SK-N-SH (cell line): ENCODE measurements around the gene FOCAD. TPM values are rescaled to one million over a fixed set of nuclear protein-coding genes. Genes with fewer than 3 reads are reported as not detected.

ENCODE experiments used
- CTCF ChIA-PET: fragments of 300-600, 350-600 bp; formaldehyde crosslinking; extraction: SDS; loops from one replicate; lab custom pipeline; 2021; lab: Yijun Ruan, JAX
- POLR2A ChIA-PET: fragments of 350-600 bp; sonication (Branson Sonifier 250); formaldehyde crosslinking; extraction: SDS; loops from one replicate; lab custom pipeline; 2020; ENCODE audit warnings: antibody characterized with exemption, inconsistent platforms; lab: Yijun Ruan, JAX
- DNase-seq: peaks from one replicate; pipeline ENCODE4 v3.0.0; 2012
- H2AFZ ChIP-seq: fragments of 200-600 bp; sonication (generic); 2 replicates; pipeline ENCODE4 v1.8.1; 2016; ENCODE audit warnings: antibody characterized with exemption, mild to moderate bottlenecking, low read depth
- H3F3A ChIP-seq: fragments of 200-600 bp; sonication (generic); replicated peaks from 2 replicates; pipeline ENCODE3; 2016; ENCODE audit warnings: antibody characterized with exemption, mild to moderate bottlenecking; ENCODE audit not compliant: insufficient read depth
- H3K27ac ChIP-seq, 2 experiments: fragments of 200-500 bp in 1 of 2; fragments of 200-600 bp in 1 of 2; sonication (Bioruptor generic) in 1 of 2; sonication (generic), shearing (Covaris generic) in 1 of 2; 2 replicates each; pipeline versions ENCODE4 v1.5.1 to v1.6.1; 2014 to 2016; ENCODE audit warnings: low read depth in 2 of 2, inconsistent platforms in 1 of 2, low read length in 1 of 2, mild to moderate bottlenecking in 1 of 2, mixed read lengths in 1 of 2
- H3K27me3 ChIP-seq: fragments of 200-600 bp; sonication (generic), shearing (Covaris generic); 2 replicates; pipeline ENCODE4 v1.6.1; 2016; ENCODE audit warnings: mixed run types; ENCODE audit not compliant: insufficient read depth
- H3K36me3 ChIP-seq, 2 experiments: fragments of 200-500 bp in 1 of 2; fragments of 200-600 bp in 1 of 2; sonication (Bioruptor generic) in 1 of 2; sonication (generic) in 1 of 2; replicated peaks in 1 of 2; 2 replicates each; pipeline versions ENCODE3 to v1.5.1; 2014 to 2016; ENCODE audit warnings: low read length in 1 of 2, mild to moderate bottlenecking in 1 of 2; ENCODE audit not compliant: insufficient read depth in 2 of 2, control insufficient read depth in 1 of 2
- H3K4me1 ChIP-seq, 2 experiments: fragments of 200-500 bp in 1 of 2; fragments of 200-600 bp in 1 of 2; sonication (Bioruptor generic) in 1 of 2; sonication (generic), shearing (Covaris generic) in 1 of 2; 2 replicates each; pipeline versions ENCODE4 v1.5.1 to v1.6.1; 2014 to 2016; ENCODE audit warnings: low read depth in 1 of 2, low read length in 1 of 2, mixed run types in 1 of 2; ENCODE audit not compliant: insufficient read depth in 2 of 2, control insufficient read depth in 1 of 2
- H3K4me2 ChIP-seq: fragments of 200-600 bp; sonication (generic), shearing (Covaris generic); 2 replicates; pipeline ENCODE4 v1.6.1; 2017; ENCODE audit warnings: mixed run types
- H3K4me3 ChIP-seq, 2 experiments: fragments of 200-500 bp in 1 of 2; fragments of 200-600 bp in 1 of 2; sonication (Bioruptor generic) in 1 of 2; sonication (generic), shearing (Covaris generic) in 1 of 2; 2 replicates each; pipeline versions ENCODE4 v1.5.1 to v1.8.1; 2014 to 2016; ENCODE audit warnings: low read depth in 2 of 2, inconsistent platforms in 1 of 2, low read length in 1 of 2, mild to moderate bottlenecking in 1 of 2, mixed read lengths in 1 of 2, moderate library complexity in 1 of 2
- H3K79me2 ChIP-seq: fragments of 200-600 bp; sonication (generic); 2 replicates; pipeline ENCODE4 v1.8.1; 2017; ENCODE audit warnings: mild to moderate bottlenecking; ENCODE audit not compliant: insufficient read depth
- H3K9ac ChIP-seq: fragments of 200-600 bp; sonication (generic); 2 replicates; pipeline ENCODE4 v1.6.1; 2017; ENCODE audit warnings: mixed run types
- H3K9me2 ChIP-seq: fragments of 200-600 bp; sonication (generic); 2 replicates; pipeline ENCODE4 v1.6.1; 2017; ENCODE audit warnings: mixed run types
- H3K9me3 ChIP-seq: fragments of 200-600 bp; sonication (generic); 2 replicates; pipeline ENCODE4 v1.6.1; 2017; ENCODE audit warnings: mixed run types, mild to moderate bottlenecking, moderate library complexity
- H4K20me1 ChIP-seq: fragments of 200-600 bp; sonication (generic); 2 replicates; pipeline ENCODE4 v1.6.1; 2017; ENCODE audit warnings: mild to moderate bottlenecking, mixed run types; ENCODE audit not compliant: insufficient read depth
- CHD2 ChIP-seq: fragments of 150-350 bp; IDR thresholded peaks from 2 replicates; pipeline ENCODE4 v1.6.1; 2018; ENCODE audit warnings: low read length; ENCODE audit not compliant: partially characterized antibody
- ELF1 ChIP-seq: IDR thresholded peaks from 2 replicates; pipeline ENCODE4 v1.4.0; 2012
- EP300 ChIP-seq, 2 experiments: IDR thresholded peaks; 2 replicates each; pipeline versions ENCODE4 v1.4.0 to v1.6.1; 2012; ENCODE audit warnings: borderline replicate concordance in 1 of 2, low read depth in 1 of 2, low read length in 1 of 2
- FOSL2 ChIP-seq: IDR thresholded peaks from 2 replicates; pipeline ENCODE4 v1.4.0; 2012; ENCODE audit warnings: low read depth, mild to moderate bottlenecking, moderate library complexity, borderline replicate concordance
- FOXM1 ChIP-seq: IDR thresholded peaks from 2 replicates; pipeline ENCODE4 v1.4.0; 2012; ENCODE audit warnings: low read depth, mild to moderate bottlenecking
- GABPA ChIP-seq: IDR thresholded peaks from 2 replicates; pipeline ENCODE4 v1.4.0; 2012; ENCODE audit warnings: low read depth, mild to moderate bottlenecking
- IRF3 ChIP-seq: fragments of 150-350 bp; IDR thresholded peaks from 2 replicates; pipeline ENCODE4 v1.6.1; 2016; ENCODE audit warnings: mild to moderate bottlenecking, low read depth, low read length
- JUND ChIP-seq: IDR thresholded peaks from 2 replicates; pipeline ENCODE4 v1.4.0; 2012
- MAX ChIP-seq: IDR thresholded peaks from 2 replicates; pipeline ENCODE4 v1.4.0; 2012; ENCODE audit warnings: low read depth
- MEF2A ChIP-seq: IDR thresholded peaks from 2 replicates; pipeline ENCODE4 v1.4.0; 2012; ENCODE audit warnings: low read depth, borderline replicate concordance
- MXI1 ChIP-seq: IDR thresholded peaks from 2 replicates; pipeline ENCODE4 v1.6.1; 2012; ENCODE audit warnings: mild to moderate bottlenecking, low read depth, low read length, improper control_type of control experiment
- NFIC ChIP-seq: IDR thresholded peaks from 2 replicates; pipeline ENCODE4 v1.4.0; 2012; ENCODE audit warnings: borderline replicate concordance
- POLR2AphosphoS5 ChIP-seq: IDR thresholded peaks from 2 replicates; pipeline ENCODE4 v1.6.1; 2012; ENCODE audit warnings: low read depth, low read length
- RAD21 ChIP-seq: IDR thresholded peaks from 2 replicates; pipeline ENCODE4 v1.6.1; 2012; ENCODE audit warnings: mild to moderate bottlenecking, low read length
- RCOR1 ChIP-seq: fragments of 150-350 bp; IDR thresholded peaks from 2 replicates; pipeline ENCODE4 v1.6.1; 2017; ENCODE audit warnings: antibody characterized with exemption, low read length
- RXRA ChIP-seq: IDR thresholded peaks from 2 replicates; pipeline ENCODE4 v1.4.0; 2012; ENCODE audit warnings: low read depth, mild to moderate bottlenecking, borderline replicate concordance
- SIN3A ChIP-seq: IDR thresholded peaks from 2 replicates; pipeline ENCODE4 v1.6.1; 2012; ENCODE audit warnings: low read depth, mild to moderate bottlenecking, low read length, moderate library complexity, borderline replicate concordance
- SMC3 ChIP-seq: IDR thresholded peaks from 2 replicates; pipeline ENCODE4 v1.6.1; 2012; ENCODE audit warnings: low read depth, low read length, improper control_type of control experiment
- TAF1 ChIP-seq: IDR thresholded peaks from 2 replicates; pipeline ENCODE4 v1.6.1; 2012; ENCODE audit warnings: low read depth, mild to moderate bottlenecking, low read length, moderate library complexity, borderline replicate concordance
- TCF12 ChIP-seq: IDR thresholded peaks from 2 replicates; pipeline ENCODE4 v1.4.0; 2012
- TEAD4 ChIP-seq: IDR thresholded peaks from 2 replicates; pipeline ENCODE4 v1.4.0; 2012; ENCODE audit warnings: mild to moderate bottlenecking, borderline replicate concordance; ENCODE audit not compliant: insufficient read depth
- USF2 ChIP-seq: fragments of 150-350 bp; IDR thresholded peaks from 2 replicates; pipeline ENCODE4 v1.6.1; 2017; ENCODE audit warnings: antibody characterized with exemption, low read length, low read depth, borderline replicate concordance
- WGBS: methylation state at CpG from one replicate; pipeline ENCODE4 v1.1.6; 2017; ENCODE audit warnings: low lambda C conversion rate; 5-methylcytosine and 5-hydroxymethylcytosine counted together
- polyA plus RNA-seq, 3 experiments: library from polyadenylated mRNA; depleted of rRNA; stranded (reverse); fragments of >200 nt; gene quantifications; 2 replicates each; pipeline ENCODE4 v1.2.3, GENCODE V29; 2012
- TF ChIP-seq, protein P1 (sequence below): IDR thresholded peaks from 2 replicates; pipeline ENCODE4; 2012
- TF ChIP-seq, protein P2 (sequence below): IDR thresholded peaks from 2 replicates; pipeline ENCODE4 v1.4.0; 2012; ENCODE audit warnings: low read depth, borderline replicate concordance

The FOCAD gene
- polyA plus RNA-seq, 1 of the 3 experiments (the other 2 are of a cell fraction): 15.8 TPM

DNA sequence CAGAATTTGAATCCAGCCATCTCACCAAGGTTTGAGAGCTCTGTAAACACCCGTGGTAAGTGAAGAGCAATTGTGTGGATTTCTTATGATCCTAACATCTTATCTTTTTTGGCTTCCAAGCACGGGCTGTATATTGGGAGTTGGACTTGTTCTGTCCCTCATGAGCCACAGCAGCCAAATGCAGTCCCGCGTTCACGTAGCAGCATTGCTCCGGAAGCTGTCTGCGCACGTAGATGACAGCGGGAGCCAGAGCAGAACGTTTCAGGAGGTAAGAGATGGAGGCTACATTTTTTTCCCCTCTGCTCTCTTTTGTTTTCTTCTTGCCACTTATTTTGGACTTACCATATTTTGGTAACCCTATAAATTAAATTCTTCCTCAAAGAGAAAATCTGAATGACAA is 260.4 kb downstream of the FOCAD start:
- Histone ChIP-seq H3K9ac (no peak overlapping the region), H3K27me3 (no peaks in the 10 kb centered on the region), H4K20me1 (no peaks in the 10 kb centered on the region), H3K27ac (no peak overlapping the region), H3K9me3 (no peaks in the 10 kb centered on the region), H2AFZ (no peak overlapping the region), H3K9me2 (no peaks in the 10 kb centered on the region), H3K4me2 (no peak overlapping the region), H3F3A (peaks cover 5% of the 10 kb centered on the region), H3K79me2 (no peaks in the 10 kb centered on the region), H3K4me3 (no peak overlapping the region), H3K36me3 (peaks cover 10 to 13% of the 10 kb centered on the region in 2 experiments), H3K4me1 (no peaks in the 10 kb centered on the region)
- POLR2A ChIA-PET: no interaction called here
- 89% methylated on average over 10 of the region's 10 CpGs for WGBS
- no peak for DNase-seq
- TF ChIP-seq GABPA (no peak), MXI1 (no peak), IRF3 (no peak), MEF2A (no peak), RXRA (no peak), RCOR1 (no peak), ELF1 (no peak), TAF1 (no peak), USF2 (no peak), FOXM1 (no peak), FOSL2 (no peak), TEAD4 (no peak), EP300 (IDR thresholded peaks at IDR 0.05; ENCODE audit: borderline replicate concordance in 1 of 2, low read depth in 1 of 2, low read length in 1 of 2) (no peak), NFIC (no peak), SIN3A (no peak)
- TF ChIP-seq, protein P1, sequence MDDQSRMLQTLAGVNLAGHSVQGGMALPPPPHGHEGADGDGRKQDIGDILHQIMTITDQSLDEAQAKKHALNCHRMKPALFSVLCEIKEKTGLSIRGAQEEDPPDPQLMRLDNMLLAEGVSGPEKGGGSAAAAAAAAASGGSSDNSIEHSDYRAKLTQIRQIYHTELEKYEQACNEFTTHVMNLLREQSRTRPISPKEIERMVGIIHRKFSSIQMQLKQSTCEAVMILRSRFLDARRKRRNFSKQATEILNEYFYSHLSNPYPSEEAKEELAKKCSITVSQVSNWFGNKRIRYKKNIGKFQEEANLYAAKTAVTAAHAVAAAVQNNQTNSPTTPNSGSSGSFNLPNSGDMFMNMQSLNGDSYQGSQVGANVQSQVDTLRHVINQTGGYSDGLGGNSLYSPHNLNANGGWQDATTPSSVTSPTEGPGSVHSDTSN: no peak
- CTCF ChIA-PET: interaction anchor here (0.9 to 6.4 kb wide), 10 partner anchors 8 to 1018 kb away, joined by 3 to 107 read pairs (median 4); partner anchors contain the start of gene MLLT3

DNA sequence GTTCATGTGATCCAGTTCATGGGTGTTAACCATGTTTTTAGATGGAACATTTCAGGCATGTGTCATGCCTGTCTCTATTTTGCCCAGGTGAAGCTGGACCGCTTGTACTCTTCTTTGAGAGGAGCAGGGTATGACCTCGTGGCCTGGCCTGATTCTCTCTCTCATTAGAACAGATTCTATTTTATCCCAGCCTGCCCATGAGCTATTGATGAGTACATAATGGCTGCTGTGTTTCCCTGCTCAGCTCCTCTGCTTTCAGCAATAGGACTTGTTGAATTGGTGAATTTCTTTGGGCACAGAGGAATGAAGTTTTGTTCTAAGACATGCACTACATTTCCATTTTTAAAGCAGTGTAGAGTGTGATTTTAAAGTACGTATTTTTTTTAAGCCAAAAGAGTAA is 261.2 kb downstream of the FOCAD start:
- no peak overlapping the region for H3K4me2 ChIP-seq
- H3K36me3 ChIP-seq: peaks cover 14 to 19% of the 10 kb centered on the region in 2 experiments
- CTCF ChIA-PET: interaction anchor here (1.0 to 6.4 kb wide), 6 partner anchors 46 to 590 kb away, joined by 3 to 107 read pairs (median 4); partner anchors contain the start of gene MLLT3
- no peaks in the 10 kb centered on the region for H3K9me2 ChIP-seq
- WGBS: 96% methylated on average over 3 of the region's 3 CpGs
- no peak for DNase-seq
- H2AFZ ChIP-seq: no peak overlapping the region
- no peaks in the 10 kb centered on the region for H3K27me3 ChIP-seq
- H3K9ac ChIP-seq: no peak overlapping the region
- no peak overlapping the region for H3K27ac ChIP-seq
- H3K79me2 ChIP-seq: no peaks in the 10 kb centered on the region
- POLR2A ChIA-PET: no interaction called here
- H3K4me3 ChIP-seq: no peak overlapping the region
- H3F3A ChIP-seq: peaks cover 5% of the 10 kb centered on the region
- no peaks in the 10 kb centered on the region for H3K4me1 ChIP-seq
- no peaks in the 10 kb centered on the region for H4K20me1 ChIP-seq
- no peaks in the 10 kb centered on the region for H3K9me3 ChIP-seq
- TF ChIP-seq, protein P1: no peak
- no peak for TF ChIP-seq TCF12
- no peak for TF ChIP-seq SMC3
- TF ChIP-seq MXI1: no peak
- TF ChIP-seq POLR2AphosphoS5: no peak
- no peak for TF ChIP-seq JUND
- TF ChIP-seq RAD21: no peak
- no peak for TF ChIP-seq CHD2
- no peak for TF ChIP-seq EP300 (IDR thresholded peaks at IDR 0.05; ENCODE audit: borderline replicate concordance in 1 of 2, low read depth in 1 of 2, low read length in 1 of 2)
- no peak for TF ChIP-seq FOXM1
- TF ChIP-seq MEF2A: no peak
- no peak for TF ChIP-seq GABPA
- no peak for TF ChIP-seq MAX
- TF ChIP-seq TAF1: no peak
- TF ChIP-seq, protein P2, sequence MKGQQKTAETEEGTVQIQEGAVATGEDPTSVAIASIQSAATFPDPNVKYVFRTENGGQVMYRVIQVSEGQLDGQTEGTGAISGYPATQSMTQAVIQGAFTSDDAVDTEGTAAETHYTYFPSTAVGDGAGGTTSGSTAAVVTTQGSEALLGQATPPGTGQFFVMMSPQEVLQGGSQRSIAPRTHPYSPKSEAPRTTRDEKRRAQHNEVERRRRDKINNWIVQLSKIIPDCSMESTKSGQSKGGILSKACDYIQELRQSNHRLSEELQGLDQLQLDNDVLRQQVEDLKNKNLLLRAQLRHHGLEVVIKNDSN: no peak
